GM18873 (cell line): ENCODE data around the gene HEG1.

Experiments
- ATAC-seq: cut with Tn5 transposase; IDR thresholded peaks from one replicate; pipeline ENCODE4 v1.9.1; 2021; ENCODE audit warnings: mild to moderate bottlenecking, moderate library complexity, moderate number of reproducible peaks; ENCODE audit not compliant: unreplicated experiment, low FRiP score

Gene HEG1

DNA sequence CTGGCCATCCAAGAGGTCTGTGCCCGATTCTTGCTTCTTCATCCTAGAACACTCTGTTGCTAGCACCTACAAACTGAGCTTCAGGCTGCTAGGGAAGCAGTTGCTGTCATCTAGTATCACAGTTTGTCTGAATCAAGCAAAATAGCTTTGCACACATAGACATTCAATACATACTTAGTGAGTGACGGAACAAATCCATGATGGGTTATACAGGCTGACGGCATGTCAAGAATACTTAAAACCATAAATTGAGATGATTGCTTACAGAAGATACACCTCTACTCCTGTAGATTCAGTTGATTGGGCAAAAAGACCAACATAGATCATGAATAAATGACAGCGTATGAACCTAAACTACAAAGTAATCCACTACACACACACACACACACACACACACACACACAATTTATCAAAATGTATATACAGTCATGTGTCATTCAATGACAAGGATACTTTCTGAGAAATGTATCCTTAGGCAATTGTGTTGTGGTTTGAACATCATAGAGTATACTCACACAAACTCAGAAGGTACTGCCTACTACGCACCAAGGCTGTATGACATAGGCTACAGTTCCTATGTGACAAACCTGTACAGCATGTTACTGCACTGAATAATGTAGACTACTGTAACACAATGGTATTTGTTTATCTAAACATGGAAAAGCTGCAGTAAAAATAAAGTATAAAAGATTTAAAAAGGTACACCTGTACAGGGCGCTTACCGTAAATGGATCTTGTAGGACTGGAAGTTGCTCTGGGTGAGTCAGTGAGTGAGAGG, 14.4 kb upstream of the HEG1 start:
- no peak for ATAC-seq

DNA sequence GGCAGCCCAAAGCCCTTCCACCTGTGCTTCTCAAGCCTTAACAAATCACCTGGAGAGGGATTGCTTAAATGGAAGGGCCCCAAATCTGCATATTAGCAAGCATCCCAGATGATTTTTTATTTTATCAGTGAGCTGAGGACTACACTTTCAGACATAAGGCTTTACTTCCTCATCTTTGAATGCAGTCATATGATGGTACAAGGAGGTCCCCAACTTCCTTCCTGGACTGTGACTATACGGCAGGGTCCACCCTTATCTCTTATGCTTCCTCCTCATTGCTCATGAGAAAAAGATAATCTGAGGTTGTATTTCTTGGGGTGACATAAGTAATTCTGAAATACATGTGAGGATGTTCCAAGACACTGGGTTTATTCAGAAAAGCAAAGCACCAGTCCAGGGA, 13.7 kb upstream of the HEG1 start:
- no peak for ATAC-seq

DNA sequence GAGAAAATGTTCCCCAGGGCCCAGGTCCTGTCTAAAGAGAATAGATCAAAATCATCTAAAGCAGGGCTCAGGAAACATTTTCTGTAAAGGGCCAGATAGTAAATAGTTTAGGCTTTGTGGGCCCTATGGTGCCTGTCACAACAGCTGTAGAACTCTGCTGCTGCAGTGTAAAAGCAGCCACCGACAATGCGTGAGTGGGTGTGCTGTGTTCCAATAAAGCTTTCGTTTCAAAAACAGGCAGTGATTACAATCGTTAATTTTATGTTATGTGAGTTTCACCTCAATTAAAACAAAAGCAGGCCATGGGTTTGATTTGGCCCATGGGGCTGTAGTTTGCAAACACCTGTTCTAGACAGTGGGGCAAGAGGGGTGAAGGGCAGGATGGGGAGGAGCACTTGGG, 12.5 kb upstream of the HEG1 start:
- no peak for ATAC-seq

DNA sequence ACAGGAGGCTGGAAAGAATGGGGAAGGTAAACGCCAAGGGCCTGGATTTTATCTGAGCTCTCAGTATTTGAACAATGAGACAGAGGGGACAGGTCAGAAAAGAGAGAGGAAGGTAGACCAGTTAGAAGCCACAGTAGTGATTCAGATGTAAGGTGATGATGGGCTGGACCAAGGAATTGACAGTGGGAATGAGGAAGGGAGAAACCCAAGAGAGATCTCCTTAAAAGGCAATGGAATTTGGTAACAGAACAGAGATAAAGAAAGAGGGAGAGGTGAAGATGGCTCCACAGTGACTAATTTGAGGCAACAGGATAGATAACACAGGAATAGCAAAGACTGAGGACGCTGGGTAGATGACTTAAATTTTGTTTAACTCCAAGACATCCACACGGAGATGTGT, 11.4 kb upstream of the HEG1 start:
- no peak for ATAC-seq

DNA sequence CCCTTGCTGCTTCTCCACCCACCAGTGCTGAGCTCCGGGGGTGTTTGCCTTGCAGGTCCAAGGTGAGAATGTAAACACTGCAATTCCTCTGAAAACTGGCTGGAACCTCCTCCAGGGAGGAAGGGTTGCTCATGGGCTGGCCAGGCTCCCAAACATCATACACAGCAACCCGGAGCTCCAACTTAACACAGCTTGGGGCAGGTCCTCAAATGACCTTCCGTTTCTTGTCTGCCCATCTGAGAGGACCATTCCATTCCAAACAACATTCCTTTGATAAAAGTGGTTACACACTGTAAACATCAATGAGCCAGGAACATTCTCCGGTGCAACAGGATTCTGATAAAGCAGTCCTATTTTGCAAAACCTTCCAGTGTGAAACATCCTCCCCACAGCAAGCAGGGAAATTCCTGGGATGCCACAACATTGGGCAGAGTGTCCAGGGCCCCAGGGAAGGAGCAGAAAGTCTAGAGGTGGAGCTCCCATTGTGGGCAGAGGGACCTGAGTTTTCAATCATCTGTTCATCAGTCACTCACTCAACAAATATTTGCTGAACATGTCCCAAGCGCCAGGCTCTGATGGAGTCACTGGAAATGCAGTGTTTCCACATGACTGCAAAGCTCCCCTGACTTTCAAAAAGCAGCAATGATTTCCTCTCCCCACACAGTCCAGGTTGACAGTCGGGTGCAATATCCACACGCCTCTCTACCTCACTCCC, 7.3 kb upstream of the HEG1 start:
- ATAC-seq, result no peak

DNA sequence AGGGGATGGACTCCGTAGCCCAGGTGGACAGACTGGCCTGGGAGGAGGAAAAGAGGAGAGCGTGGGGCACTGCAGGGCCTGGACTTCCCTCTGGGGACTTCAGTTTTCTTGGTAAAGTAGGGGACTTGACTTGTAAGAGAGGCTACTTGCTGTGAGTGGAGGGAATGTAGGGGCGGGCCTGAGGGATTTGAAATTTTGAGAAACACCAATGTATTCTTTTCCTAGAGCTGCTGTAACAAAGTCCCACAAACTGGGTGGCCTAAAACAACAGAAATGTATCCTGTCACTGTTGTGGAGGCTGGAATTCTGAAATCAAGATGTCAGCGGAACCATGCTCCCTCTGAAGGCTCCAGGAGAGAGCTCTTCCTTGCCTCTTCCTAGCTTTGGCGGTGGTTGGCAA, 5.8 kb upstream of the HEG1 start:
- no peak for ATAC-seq

DNA sequence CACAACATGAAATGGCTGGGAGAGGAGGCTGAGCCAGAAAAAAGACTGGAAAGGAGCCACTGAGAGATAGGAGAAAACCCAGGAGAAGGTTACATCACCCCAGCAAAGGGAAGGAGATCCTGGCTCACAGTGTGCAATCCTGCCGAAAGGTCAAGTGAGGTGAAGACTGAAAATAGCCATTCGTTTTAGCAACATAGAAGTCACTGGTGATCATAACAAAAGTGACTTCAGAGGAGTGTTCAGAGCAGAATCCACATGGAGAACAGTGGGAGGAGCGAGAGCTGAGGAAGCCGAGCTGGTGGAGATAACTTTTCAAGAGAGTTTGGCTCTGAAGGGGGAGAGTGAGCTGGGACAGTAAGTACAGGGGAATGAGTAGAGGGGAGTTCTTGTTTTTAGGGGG, 5.4 kb upstream of the HEG1 start:
- no peak for ATAC-seq

DNA sequence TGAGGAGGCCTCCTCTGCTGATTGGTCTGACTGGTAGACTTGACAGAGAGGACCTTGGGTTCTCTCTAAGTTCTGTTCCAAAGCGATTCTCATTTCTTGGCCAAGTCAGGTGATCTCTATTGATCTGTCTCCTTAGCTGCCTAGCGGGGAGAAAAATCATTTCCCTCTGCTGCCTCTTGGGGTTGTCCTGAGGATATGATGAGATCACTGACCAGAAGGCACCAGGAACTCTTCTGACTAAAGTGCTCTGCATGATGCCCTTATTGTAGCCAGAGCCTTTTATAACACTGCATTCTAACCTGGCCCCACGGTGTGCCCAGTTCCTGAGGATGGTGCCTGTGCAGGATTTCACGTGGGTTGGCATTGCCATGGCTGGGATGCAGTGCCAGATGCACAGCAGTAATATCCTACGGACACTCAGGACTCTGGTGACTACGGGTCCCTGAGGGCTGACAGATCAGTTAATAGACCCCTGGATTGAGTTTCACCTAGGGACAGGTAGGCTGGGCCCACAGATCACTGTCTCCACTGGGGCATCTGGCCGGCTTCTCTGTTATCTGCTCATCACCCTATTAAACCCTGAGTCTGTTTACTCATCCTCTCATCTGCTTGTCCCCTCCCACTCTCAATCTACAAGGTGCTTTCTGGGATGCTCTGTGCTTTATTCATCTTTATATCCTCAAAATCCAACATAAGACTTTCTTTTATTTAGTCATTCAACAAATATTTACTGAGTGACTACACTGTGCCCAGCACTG, 3.9 kb upstream of the HEG1 start:
- ATAC-seq, result no peak

DNA sequence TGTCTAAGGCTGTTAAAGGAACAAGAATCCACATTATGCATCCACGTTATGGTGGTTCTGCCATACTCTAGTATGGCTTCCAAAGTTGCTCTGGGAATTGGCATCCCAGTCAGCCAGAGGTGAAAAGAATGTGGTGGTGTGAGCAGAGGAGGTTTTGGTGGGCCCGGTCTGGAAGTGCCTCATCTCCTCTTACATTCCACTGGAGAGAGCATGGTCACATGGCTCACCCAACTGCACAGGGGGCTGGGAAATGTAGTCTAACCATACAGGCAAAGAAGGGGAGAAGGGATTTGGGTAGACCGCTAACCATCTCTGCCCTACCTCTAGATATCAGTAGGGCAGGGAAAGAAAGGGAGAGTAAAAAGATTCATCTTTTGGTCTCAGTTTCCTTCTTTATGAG, 3.2 kb upstream of the HEG1 start:
- ATAC-seq, result no peak

DNA sequence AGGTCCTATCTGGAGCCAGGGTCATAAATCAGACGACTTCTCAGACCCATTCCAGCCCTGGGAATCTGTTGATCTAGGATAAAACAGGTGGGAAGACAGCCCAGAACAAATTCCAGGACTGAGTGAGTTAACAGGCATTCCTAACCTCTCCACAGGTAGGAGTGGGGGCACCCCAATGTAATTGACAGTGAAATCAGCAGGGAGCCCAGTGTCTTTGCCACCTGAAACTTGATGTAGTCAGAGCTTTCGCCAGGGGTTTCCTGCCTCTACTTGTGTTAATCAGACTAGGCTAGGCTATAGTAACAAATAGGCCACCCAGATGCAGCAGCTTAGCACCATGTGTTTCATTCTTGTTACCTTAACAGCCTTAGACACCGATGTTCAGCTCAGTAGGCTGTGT, 2.7 kb upstream of the HEG1 start:
- no peak for ATAC-seq

DNA sequence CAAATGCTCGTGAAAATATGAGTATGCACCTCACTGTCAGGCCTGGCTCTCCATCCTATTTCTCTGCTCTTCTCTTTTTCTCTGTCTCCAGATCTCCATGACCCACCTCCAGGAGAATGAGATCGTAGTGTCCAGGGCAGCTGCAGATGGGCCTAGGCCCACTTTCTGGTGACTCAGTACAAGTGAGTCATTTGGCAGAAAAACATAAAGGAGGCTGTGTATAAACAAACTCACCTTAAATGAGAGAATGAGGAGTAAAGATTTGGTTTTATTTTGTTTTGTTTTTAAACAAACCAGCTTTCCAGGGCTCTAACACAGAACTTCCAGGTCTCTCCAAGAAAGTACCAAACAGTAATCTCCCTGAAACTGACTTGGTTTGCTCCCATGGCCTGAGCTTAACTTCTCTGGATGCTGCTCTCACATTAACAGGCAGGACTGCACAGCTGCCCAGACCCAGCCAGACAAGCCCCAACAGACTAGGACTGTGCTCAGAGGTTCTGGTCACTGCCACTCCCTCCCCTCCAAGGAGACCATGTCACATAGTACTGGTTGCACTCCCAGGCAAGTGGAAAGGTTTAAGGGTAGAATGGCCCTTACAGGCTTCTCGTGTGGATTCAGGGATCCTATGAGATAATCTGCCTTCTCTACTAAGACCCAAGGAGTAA, 1.5 kb upstream of the HEG1 start:
- no peak for ATAC-seq

DNA sequence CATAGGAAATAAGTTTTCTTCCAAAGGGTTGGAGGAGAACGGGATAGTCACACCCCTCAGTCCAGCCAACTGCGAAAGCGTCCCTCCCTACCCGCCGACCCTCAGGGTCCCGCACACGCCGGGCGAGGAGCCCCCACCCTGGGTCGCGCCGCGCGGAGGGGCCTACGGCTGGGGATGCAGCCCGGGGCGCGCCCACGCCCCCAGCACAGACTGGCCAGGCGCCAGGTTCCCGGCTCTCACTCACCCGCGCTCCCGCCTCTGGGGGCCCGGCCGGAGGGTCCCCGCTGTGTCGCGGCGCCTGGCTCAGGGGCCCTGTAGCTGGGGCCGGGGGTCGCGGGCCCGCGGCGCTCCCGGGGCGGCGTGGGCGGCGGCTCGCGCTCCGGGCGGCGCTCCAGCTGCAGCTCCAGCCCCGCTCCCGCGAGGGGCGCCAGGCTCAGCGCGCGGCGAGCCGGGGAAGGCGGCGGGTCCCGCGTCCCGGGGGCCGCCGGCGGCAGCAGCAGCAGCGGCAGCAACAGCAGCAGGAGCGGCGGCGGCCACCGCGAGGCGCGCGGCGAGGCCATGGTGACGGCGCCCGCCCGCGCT, 375 bp downstream of the HEG1 start:
- ATAC-seq, result no peak

DNA sequence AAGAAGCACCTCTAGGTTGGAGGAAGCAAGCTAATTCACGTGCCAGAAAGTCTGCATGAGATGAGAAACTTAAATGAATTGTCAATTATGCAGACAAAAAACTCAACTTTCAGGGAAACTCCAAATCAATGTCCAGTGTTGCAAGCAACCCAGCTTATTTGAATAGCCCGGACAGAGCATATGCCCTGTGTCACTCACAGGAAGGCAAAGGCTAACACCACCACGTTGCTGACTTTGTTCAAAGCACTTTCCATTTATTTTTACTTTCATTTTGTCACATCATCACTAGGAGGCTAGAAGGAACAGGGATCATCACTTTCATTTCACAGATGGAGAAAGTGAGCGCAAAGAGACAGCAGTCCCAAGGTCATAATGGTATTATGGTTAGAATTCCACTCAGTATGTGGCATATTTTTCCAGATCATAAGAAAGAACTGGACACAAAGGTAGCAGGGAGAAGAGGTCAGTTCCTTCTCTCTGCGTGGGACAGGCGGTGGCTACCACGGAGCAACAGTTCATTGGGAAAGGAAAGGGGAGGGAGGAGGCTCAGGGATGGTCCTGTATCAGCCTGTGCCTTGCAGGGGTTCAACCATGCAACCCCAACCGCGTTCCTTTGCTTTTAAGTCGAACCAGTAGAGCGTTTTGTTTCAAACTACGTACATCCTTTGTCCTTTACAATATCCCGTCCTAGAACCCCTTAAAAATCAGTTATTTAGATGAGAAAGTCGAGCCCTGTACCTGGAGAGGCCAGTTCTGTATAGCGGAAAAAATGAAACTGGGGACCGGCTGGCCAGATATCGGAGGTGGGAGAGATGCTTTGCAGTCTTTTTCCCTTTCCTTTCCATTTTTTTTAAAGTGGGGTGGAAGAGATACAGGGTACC, 1.1 kb downstream of the HEG1 start:
- peak; percentile 43 for ATAC-seq

DNA sequence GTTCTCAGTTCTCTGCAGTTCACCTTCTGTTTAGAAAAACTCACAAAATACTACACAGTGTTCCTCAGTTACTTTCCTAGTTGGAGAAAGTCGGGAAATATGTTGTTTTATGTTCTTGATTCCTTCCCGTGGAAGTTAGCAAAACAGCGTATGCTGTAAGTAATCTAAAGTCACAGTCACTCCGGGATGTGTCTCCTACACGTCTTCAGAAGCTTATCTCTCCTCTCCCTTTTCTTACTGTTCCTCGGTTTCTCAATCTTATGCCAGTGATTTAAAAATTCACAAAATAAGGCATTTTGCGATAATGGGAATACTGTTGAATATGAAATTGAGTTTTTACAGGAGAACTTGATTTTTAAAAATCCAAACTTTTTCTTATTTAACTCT, 1.7 kb downstream of the HEG1 start:
- no peak for ATAC-seq

DNA sequence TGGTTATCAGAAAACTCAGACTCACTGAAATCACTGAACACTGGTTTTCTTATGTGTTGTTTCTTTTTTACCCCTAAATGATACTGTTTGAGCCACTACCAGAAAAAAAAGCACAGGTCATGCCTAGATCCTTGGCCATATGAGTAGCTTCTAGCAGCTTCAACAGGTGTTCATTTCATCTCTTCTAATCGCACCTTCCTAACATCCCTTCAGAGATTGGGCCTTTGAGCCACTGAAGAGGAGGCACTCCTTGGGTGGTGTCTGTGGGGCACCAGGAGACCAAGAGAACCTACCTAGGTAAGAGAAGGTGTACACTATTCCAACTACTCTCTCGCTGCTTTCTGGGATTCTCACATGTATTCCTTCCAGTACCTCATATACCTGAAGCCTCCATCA, 2.5 kb downstream of the HEG1 start:
- no peak for ATAC-seq

DNA sequence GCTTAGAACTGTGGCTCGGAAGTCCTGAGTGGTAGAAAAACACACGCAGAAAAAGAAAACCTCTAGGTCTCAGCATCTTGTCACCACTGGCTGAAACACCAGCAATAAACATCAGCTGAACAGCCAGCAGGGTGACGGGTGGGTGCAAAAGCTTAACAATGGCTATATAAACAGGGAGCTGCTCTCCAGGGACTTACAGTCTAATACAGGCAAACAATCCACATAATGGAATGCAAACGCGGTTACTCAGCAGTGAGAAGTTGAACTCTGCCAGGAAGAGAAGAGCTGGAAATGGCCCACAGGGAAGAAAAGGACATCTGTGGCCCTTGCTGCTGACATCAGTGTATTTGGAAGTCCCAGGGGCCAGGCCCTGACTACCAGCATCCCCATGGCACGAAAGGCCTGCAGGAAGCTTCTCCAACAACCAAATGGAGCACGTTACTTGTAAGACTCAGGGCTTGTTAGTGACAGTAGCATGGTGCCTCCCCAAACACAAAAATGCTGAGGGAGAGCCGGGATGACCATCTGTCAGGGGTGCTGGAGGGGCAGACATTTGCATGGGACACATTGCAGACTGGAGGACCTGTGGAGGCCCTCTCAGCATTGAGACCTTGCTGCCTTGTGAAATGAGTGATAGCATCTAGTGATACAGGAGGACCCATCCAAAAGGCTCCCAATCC, 3.0 kb downstream of the HEG1 start:
- no peak for ATAC-seq

DNA sequence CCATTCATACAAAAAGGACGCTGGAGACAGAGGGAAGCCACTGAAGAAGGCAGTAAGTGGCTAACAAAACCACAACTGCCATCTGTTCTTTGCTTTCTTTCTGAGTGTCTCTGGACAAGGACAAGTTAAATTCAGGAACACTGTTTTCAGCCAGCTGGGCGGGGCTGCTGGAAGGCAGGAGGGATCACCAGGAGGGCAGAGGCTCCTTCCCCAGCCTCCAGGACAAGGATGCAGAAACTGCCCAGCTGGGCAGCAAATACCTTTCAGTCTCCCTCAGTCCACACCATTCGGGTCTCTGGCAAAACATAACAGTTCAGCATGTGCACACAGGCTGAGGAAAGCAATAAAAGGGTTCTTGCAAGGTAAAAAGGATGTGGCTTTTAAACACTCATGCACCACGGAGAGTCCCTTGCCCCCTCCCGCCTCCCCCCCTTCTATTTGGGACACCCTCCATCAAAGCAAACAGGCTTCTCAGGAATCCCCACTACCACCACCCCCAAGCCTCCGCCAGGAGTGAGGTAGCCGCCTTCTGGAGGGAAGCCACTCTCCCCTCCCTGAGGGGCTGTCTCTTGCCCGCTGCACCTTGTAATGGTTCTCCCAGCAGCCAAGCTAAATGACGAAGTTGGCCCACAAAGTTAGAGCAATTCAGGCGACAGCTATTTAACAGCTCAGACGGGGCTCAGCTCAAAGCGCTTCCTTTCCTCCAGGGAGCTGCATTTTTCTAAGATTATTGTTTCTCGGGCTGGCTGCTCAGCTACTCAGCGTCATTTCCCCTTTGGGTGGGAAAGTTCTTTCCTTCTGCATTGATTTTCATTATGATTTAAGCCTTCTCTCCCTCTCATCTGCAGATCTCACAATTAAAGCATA, 3.8 kb downstream of the HEG1 start:
- ATAC-seq, result no peak

DNA sequence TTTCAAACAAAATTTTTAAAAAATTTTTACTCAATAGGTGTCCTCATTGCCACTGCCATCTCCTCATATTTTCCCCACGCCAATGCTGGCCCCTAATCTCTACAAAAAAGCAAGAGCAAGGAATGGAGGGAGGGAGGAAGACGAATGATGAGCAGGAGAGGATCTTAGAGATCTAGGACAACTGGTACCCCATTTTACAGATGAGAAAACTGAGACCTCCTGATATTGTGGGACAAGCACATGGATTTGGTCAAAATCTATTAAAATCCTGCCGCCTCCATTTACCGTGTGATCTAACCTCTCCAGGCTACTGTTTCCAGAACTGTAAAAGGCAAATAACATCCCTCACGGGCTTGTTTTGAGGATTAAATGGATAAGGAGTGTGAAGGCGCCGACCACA, 4.6 kb downstream of the HEG1 start:
- no peak for ATAC-seq
